Measurements from ENCODE around the gene PXYLP1.

PXYLP1 gene

GRCh38 chr3:141248064-141248463 lies 16.4 kb downstream of the PXYLP1 start:
- in situ Hi-C loops (cut with MboI; ENCODE audit: low sequenced_read_pairs), result no loop called here

DNA sequence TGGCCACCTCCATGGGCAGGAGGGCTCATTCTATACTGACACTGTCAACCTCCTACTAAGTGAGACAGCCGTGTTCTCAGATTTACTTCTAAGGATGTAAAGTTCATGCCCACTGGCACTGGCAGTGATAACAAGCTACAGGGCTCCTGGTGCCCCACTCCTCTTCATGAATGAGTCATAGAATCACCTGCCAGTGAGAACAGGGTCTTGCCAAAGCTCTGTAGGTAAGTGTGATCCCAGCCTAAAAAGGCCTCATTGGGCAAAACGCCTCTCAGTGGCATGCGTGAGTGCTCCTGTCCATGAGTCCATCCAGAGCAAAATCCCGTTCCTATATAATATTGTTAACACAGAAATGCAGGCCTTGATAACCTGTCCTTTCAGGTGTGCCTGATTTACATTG lies 17.4 kb downstream of the PXYLP1 start:
- in situ Hi-C loops (cut with MboI; ENCODE audit: low sequenced_read_pairs), result no loop called here

- in situ Hi-C loops (cut with MboI; ENCODE audit: low sequenced_read_pairs), result no loop called here
Measured at GRCh38 chr3:141250342-141250741, 18.7 kb downstream of the PXYLP1 start.

DNA sequence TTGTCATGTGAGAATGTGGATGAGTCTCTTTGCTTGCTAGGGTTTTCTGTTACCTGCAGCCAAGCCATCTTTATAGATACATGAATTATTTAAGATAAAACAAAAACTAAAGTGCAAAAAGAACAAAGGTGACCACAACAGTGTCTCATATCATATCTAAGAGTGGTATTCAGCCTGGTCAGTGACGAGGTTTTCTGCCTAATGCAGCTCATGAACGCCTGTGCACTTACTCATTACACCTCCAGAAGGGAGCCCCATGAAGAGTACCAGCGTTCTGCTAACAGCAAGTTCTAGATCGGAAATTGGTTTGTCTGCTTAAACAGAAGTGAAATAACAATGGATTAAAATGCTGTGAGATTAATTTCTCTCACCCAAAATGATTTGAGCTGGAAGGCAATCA lies 19.2 kb downstream of the PXYLP1 start:
- in situ Hi-C loops (cut with MboI; ENCODE audit: low sequenced_read_pairs), result no loop called here

- in situ Hi-C loops (cut with MboI; ENCODE audit: low sequenced_read_pairs), result no loop called here
Measured at GRCh38 chr3:141253326-141253725, 21.7 kb downstream of the PXYLP1 start.

GRCh38 chr3:141253811-141254210 lies 22.2 kb downstream of the PXYLP1 start:
- in situ Hi-C loops (cut with MboI; ENCODE audit: low sequenced_read_pairs), result no loop called here

- in situ Hi-C loops (cut with MboI; ENCODE audit: low sequenced_read_pairs), result no loop called here
Measured at GRCh38 chr3:141255137-141255845, 23.7 kb downstream of the PXYLP1 start.

DNA sequence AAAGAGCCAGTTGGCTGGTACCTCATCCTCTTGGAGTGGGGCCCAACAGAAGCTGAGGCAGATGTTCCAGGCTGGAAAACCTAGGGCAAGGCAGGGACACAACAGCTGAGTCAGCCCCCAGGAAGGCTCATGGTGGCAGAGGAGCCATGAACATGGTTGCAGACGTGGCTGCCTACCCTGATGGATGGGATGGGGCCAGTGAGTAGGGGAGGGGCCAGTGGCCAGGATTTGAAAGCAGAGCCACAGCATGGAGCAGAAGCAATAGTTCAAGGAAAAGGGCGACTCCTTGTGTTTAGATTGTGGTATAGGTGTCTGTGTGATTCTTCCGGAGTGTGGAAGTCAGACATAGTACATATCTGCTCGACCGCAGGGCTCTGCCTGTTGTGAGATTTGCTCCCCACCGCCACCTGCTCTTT lies 24.2 kb downstream of the PXYLP1 start:
- in situ Hi-C loops (cut with MboI; ENCODE audit: low sequenced_read_pairs), result no loop called here

DNA sequence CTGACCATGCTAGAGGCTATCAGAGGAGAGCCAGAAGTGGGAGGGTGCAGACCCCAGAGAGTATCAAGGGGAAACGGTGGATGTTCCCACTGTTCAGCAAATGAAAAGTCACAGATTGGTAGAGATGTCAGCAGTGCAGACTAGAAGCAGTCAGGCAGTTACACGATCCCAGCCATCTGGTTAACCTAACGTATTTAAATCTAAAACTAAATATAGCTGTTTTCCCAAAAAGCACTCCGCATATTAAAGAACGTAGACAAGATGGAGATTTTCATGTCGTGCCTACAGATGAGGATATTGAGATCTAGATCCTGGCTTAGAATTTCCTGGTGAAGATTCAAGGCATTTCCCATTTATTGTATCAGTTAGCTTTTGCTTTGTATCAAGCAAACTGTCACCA lies 25.2 kb downstream of the PXYLP1 start:
- in situ Hi-C loops (cut with MboI; ENCODE audit: low sequenced_read_pairs), result no loop called here

- in situ Hi-C loops (cut with MboI; ENCODE audit: low sequenced_read_pairs), result no loop called here
Measured at GRCh38 chr3:141257961-141258360, 26.3 kb downstream of the PXYLP1 start.

DNA sequence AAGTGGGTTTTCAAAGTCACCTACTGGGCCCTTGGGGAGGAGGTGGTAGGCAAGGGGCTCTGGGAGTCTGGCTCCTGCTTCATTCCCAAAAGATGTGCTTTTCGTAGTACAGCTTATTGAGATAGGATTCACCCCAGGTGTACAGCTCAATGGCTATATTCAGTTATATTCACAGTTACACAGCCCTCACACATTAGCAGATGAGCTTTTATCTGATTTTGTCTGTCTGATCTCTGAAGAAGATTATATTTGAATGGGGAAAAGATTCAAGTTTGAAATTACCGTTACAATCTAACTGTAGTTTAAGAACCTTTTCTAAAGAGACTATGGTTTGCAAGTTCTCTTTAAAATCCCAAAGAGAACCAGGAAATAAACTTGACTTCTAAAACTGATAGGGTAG lies 27.3 kb downstream of the PXYLP1 start:
- in situ Hi-C loops (cut with MboI; ENCODE audit: low sequenced_read_pairs), result no loop called here

DNA sequence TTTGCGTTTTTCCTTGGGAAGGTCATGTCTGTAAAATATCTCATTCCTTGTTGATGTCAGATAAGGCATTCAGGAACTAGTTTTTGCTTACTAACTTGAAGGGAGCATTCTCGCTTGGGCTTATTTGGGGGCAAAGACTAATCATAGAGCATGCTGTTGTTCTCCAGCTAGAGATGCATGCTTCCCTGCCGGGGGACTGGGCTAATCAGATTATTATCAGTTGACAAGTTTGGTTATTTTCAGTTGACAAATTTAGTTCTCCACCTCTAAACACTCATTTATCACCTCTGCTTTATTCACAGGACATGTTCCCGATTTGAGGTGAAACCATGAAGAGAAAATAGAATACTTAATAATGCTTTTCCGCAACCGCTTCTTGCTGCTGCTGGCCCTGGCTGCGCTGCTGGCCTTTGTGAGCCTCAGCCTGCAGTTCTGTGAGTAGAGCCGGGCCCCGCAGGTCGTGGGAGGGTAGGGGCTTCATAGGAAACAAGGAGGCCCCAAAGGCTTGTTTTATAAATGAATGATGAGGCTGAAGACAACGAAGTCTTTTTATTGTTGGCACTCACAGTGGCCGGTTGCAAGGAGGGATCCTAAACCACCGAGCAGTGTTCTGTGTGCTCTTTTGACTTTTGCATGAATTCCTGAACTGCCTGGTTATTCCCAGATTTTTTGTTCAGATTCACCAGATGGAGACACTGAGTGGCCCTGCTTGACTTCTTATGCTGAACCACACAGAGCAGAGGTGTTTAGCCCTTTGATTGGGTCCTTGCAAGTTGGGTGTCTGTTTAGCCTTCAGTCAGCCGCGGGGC lies 28.4 kb downstream of the PXYLP1 start:
- in situ Hi-C loops (cut with MboI; ENCODE audit: low sequenced_read_pairs), result no loop called here

- in situ Hi-C loops (cut with MboI; ENCODE audit: low sequenced_read_pairs), result no loop called here
Measured at GRCh38 chr3:141260630-141260927, 29.0 kb downstream of the PXYLP1 start.

DNA sequence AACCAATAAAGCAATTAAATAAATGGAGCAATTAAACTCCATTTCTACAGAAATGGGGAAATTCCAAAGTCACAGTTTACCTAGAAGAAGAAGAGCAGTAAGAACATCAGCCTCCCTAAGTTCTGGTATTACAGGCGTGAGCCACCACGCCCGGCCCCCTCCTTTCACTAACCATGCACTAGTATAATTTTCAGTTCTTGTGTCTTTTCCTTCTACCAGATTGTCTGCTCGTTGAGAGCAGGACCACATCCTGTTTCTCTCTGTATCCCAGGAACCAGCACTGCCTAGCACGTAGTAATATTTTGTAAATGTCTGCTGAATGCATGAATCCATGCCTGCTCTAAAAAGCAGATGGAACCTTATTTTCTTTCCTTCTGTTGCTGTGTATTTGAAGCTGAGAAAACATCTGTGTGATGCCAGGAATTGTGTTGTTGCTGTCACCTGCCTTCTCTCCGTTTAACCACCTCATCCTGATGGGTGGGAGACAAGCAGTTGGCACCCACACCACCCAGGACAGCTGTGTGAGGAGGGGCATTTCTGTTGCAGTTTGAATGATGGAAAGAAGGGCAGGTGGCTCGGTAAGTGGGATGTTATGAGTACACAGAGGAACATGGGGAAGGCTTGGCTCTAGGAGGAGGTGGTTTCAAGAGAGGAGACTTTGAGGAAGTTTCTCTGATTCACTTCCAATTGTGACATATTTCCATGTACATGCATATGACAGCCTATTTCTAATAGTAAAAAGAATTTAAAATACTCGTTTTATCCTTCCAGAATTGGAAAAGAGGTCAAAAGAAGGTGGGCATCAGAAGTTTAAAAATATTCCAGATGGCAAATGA lies 30.1 kb downstream of the PXYLP1 start:
- in situ Hi-C loops (cut with MboI; ENCODE audit: low sequenced_read_pairs), result no loop called here

DNA sequence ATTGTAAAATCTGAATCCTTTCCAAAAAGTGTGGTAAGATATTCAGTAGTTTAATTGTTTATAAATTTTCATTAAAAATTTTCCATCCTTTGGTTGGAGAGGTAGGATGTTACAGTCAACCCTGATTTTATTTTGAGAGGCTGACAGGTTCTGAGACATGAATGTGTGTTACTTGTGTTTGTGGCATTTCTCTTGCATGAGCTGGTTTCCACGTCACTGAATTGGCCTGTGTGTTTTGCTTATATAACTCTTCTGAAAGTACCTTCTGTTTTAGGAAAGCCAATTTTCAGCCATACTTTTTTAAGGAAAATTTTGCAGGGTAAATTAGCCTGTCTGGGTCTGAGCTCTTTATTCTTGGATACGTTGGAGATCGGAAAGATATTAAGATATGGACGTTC lies 30.7 kb downstream of the PXYLP1 start:
- in situ Hi-C loops (cut with MboI; ENCODE audit: low sequenced_read_pairs), result no loop called here

DNA sequence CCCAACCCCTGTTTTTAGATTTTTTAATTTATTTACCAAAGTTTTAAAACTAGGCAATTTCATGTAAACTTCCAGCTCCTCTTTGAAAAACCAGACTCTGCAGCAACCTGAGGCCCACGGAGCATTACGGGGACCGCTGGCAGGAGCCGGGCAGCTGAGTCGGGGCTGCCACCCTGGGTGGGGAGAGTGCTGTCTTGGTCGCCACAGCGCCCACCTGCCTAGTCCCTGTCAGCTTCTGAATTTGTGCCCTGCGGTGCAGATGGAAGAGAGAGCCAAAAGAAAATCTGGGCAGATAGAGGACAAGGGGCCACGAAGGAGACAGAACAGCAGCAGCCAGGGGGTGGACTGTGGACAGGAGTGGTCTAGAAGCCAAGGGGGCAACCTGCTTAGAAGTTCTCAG lies 34.6 kb downstream of the PXYLP1 start:
- in situ Hi-C loops (cut with MboI; ENCODE audit: low sequenced_read_pairs), result no loop called here

DNA sequence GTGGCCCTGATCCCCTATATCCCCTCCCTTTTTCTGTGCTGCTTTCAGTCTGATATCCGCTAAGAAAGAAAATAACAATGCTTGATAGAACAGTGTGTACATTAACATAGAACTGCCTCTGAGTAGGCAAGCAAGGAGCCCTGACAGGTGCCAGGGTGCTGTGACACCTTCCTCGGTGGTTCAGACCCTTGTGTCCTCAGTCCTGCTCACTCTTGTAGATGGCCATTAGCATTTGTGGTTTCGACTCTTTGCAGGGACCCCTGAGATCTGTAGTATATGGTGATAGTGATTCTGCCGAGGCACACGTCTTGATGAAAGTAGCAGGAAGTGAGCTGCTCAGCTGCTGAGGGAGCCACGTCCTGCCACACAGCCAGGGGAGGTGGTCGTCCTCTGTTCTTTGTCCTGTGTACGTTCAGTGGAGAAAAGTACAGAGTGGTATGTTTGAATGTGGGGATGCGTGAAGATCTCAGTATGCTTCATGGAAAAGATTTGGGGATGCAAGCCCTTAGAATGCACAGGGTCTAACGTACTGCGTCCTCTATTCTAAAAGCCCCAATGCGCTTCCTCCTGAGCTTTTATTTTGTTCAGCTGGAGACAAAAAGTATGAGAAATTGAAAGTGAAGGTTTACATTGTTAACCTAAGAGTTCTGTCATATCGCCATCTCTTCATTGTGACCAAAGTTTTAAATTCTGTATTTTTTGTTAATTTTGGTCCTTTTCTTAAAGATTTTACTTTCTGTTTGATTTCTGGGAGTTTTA lies 35.4 kb downstream of the PXYLP1 start:
- in situ Hi-C loops (cut with MboI; ENCODE audit: low sequenced_read_pairs), result no loop called here

GRCh38 chr3:141267629-141268028 lies 36.0 kb downstream of the PXYLP1 start:
- in situ Hi-C loops (cut with MboI; ENCODE audit: low sequenced_read_pairs), result no loop called here

GRCh38 chr3:141268306-141268705 lies 36.7 kb downstream of the PXYLP1 start:
- in situ Hi-C loops (cut with MboI; ENCODE audit: low sequenced_read_pairs), result no loop called here

DNA sequence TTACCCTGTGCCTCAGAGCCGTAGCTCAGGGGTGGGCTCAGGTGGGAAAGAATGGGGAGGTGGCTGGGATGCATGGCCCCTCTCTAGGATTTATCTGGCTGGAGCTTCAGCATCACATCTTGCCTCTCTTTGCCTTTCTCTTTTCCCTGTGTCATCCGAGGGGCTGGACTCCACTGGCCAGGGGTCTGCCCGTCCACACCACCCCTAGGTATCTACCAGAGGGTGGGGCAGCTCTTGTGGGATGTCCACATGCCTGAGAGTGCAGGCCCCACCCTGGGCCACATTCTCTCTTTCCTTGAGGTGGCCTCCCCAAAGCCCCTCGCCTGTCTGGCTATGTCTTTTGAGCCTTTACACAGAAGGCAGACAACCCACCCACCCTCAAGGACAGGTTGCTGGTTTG lies 37.2 kb downstream of the PXYLP1 start:
- in situ Hi-C loops (cut with MboI; ENCODE audit: low sequenced_read_pairs), result no loop called here

DNA sequence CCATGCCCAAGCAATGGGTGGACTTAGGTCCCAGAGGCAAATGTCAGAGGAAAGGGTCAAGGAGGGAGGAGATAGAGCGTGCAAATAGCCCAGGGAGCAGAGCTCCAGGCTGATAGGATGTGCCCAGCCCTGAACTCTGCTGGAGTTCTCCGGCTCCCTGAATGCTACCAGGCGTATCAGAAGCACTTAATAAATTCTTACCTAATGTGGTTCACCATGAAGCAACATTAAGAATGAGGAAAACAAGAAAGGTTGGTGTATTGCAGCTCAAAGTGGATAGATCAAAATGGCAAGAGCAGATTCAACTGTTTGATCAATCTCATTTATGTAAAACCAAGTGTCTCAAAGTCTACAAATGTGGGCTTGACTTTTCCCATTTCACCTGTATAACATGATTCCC lies 38.3 kb downstream of the PXYLP1 start:
- in situ Hi-C loops (cut with MboI; ENCODE audit: low sequenced_read_pairs), result no loop called here

Measured in HL-60/S4 treated with retinoic acid at 250 ng/mL for 4 days and 3 days (cell line).